MG63 (cell line): Measurements from ENCODE around the gene GPC6. TPM values are rescaled to one million over a fixed set of nuclear protein-coding genes. Genes with fewer than 3 reads are reported as not detected.

Experiments used
- DNase-seq: peaks from one replicate; pipeline ENCODE4 v3.0.0-alpha.2; 2020
- H3K27me3 ChIP-seq: fragments of 250-450 bp; sonication (Bioruptor Pico); 2 replicates; pipeline ENCODE4 v1.5.1; 2020; ENCODE audit warnings: mild to moderate bottlenecking, moderate library complexity
- H3K36me3 ChIP-seq: fragments of 250-450 bp; sonication (Bioruptor Pico); 2 replicates; pipeline ENCODE4 v1.5.1; 2020; ENCODE audit warnings: mild to moderate bottlenecking, moderate library complexity
- H3K4me3 ChIP-seq: fragments of 250-450 bp; sonication (Bioruptor Pico); 2 replicates; pipeline ENCODE4 v1.5.1; 2020; ENCODE audit warnings: mild to moderate bottlenecking, moderate library complexity
- H3K9me3 ChIP-seq: fragments of 250-450 bp; sonication (Bioruptor Pico); 2 replicates; pipeline ENCODE4 v1.5.1; 2020; ENCODE audit warnings: mild to moderate bottlenecking, moderate library complexity
- total RNA-seq: library from RNA; depleted of rRNA; stranded (reverse); fragments of >200 nt; shearing (Covaris generic); gene quantifications from 2 replicates; pipeline ENCODE4 v1.2.3, GENCODE V29; 2014; ENCODE audit warnings: low replicate concordance

GPC6 gene
- total RNA-seq, 1 experiment from 2014 or later = 4.1 TPM

DNA sequence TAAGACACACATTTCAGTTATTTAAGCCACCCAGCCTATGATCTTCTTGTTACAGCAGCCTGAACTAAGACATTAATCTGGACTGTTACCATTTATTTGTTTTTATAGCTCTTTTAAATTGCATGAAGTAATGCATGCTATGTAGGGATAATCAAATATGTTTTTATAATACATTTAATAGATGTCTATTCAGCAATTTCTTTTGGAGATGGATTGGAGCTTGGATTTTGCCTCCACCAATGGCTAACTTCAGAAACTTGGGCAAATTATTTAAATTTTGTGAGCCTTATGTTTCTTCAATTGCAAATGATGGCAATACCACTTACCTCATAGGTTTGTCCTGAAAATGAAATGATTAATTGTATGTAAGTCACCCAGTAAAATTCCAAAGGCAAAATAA lies 288.7 kb downstream of the GPC6 start:
- Histone ChIP-seq H3K36me3 (no peaks in the 10 kb centered on the region), H3K27me3 (no peaks in the 10 kb centered on the region), H3K9me3 (no peaks in the 10 kb centered on the region), H3K4me3 (no peak overlapping the region)
- DNase-seq = no peak

DNA sequence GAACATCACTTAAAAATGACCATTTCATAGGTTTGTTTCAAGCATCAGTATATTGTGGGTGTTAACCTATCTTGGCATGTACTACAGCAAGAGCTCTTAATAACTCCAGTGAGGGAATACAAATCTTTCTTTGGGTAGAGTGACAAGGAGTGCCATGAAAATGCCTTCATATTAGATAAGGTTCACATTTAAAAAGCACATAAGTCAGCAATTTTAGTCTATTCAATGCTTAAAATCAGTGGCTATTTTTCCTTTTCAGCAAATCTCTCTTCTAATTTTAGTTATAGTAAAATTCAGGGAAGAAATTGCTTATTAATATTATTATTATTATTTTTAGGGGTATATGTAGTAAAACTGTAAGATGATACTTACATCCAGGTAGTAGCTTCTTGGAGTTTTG lies 291.1 kb downstream of the GPC6 start:
- DNase-seq = no peak
- H3K9me3 ChIP-seq = no peaks in the 10 kb centered on the region
- no peak overlapping the region for H3K4me3 ChIP-seq
- no peaks in the 10 kb centered on the region for H3K36me3 ChIP-seq
- no peaks in the 10 kb centered on the region for H3K27me3 ChIP-seq

DNA sequence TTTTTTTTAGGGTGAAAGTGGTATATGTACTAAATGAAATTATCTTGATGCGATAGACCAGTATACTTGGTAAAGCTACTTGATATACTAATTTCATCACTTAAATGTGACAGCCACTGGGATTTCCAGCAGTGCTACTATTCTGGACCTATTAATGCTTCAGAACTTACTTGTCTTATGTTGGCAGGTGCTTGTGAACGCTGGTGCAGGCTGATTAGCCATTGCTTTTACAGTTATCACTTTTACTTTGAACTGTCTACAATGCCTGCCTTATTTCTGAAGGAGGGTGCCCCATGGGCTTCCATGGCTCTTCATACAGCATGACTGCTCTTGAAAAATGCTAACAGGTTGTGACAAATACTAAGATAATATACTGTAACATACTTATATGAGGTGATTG lies 294.7 kb downstream of the GPC6 start:
- no peak for DNase-seq
- Histone ChIP-seq H3K4me3 (no peak overlapping the region), H3K27me3 (no peaks in the 10 kb centered on the region), H3K36me3 (no peaks in the 10 kb centered on the region), H3K9me3 (no peaks in the 10 kb centered on the region)

DNA sequence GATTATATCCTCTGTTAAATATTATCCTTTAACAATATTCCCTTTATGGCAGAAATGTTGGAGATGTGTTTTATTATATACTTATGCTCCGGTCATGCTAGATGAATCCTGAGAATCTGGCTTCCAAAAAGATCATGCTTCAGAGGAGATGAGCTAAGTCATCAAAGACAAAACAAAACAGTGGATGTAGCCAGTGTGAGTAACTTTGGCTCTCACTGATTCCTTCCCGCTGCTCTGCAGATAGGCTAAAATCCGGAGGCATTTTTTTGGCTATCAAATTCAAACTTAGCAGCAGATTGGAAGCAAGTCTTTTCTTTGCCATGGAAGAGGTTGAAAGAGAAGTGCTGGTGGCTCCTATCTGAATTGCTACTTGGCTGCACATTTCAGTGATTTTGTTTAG lies 295.9 kb downstream of the GPC6 start:
- DNase-seq = peak; percentile 21
- no peaks in the 10 kb centered on the region for H3K9me3 ChIP-seq
- no peaks in the 10 kb centered on the region for H3K36me3 ChIP-seq
- H3K4me3 ChIP-seq = no peak overlapping the region
- no peaks in the 10 kb centered on the region for H3K27me3 ChIP-seq

DNA sequence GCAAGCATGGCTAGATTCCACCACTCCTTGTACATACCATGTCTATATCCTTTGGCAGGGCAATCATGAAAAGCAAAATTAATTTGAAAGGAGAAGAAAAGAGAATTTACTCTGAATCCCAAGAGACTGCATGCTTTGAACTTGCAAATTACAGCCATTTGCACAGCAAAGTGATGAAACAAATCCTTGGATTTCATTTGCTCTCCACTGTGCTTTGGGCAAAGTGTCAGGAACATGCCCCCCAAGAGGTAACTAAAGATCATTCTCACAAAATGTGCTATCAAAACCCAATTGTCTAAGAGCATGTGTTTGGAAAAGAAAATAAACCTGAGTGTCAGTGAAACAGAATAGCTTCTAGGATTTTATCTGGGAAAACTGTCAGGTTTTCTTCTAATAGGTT lies 298.5 kb downstream of the GPC6 start:
- no peaks in the 10 kb centered on the region for H3K9me3 ChIP-seq
- no peak overlapping the region for H3K4me3 ChIP-seq
- no peak for DNase-seq
- no peaks in the 10 kb centered on the region for H3K36me3 ChIP-seq
- no peaks in the 10 kb centered on the region for H3K27me3 ChIP-seq

DNA sequence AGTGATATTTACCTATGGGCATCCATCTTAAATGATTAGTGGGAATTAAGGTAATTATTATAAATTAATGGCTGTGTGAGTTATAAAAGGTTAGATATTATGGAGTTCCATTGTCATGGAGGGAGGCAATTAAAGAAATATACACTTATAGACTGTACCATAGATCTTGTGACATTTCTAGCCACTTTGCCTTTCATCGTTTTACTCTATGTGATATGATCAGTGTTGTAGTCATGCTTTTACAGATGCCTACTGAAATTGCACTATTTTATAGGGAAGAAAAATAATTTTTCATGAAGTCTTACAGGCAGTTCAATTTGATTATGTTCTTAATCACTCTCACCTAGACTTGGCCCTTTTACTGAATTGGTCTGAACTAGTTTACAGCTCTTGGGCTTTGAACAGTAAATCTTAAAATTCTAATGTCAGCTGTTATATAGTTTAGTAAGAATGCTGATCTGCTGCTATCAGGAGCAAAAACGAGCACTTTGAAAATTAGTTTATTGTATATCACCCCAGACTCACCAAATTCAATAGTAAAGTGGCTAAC lies 301.2 kb downstream of the GPC6 start:
- no peaks in the 10 kb centered on the region for H3K27me3 ChIP-seq
- H3K9me3 ChIP-seq = no peaks in the 10 kb centered on the region
- H3K4me3 ChIP-seq = no peak overlapping the region
- no peak for DNase-seq
- H3K36me3 ChIP-seq = no peaks in the 10 kb centered on the region

DNA sequence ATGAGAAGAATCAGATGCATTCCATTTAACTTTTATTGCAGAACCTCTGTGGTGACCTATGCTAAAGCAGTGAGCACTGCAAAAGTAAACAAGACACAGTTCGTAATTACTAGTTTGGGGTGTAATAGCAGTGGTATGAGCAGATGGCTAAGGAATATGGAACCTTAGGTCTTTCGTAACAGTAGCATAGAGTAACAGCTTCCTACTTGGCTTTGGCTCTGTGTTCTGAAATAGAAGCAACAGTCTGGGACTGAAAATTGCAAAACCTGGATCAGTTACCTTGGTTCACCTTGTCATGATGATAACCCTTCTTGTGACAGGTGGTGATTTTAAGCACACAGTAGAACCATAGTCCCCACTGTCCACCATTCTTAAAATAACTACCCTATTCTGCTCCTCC lies 303.4 kb downstream of the GPC6 start:
- H3K4me3 ChIP-seq = no peak overlapping the region
- H3K9me3 ChIP-seq = no peaks in the 10 kb centered on the region
- H3K27me3 ChIP-seq = no peaks in the 10 kb centered on the region
- no peak for DNase-seq
- no peaks in the 10 kb centered on the region for H3K36me3 ChIP-seq

DNA sequence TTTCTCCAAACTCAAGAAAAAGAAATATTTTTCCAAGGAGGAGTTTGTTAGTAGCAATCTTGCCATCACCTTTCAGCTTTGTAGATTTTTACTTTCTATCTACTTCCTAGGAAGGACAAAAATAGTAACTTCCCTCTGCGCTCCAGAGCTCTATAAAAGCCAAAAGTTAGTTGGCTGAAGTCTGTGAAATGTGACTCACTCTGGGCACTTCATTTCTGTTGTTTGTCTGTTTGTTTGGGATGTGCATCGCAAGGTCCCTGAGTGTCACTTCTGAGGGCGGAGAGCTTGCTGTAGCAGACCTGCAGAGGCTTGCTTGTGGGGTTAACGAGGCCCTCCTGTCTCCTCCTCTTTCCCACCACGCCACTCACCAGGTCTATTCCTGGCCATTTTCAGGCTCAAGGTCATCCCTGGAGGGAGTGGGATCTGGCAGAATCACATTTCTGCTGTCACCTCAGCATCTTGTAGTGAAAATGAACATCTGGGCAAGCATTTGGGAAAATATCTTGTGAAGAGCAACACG lies 307.6 kb downstream of the GPC6 start:
- Histone ChIP-seq H3K4me3 (no peak overlapping the region), H3K27me3 (no peaks in the 10 kb centered on the region), H3K36me3 (no peaks in the 10 kb centered on the region), H3K9me3 (no peaks in the 10 kb centered on the region)
- DNase-seq = no peak

DNA sequence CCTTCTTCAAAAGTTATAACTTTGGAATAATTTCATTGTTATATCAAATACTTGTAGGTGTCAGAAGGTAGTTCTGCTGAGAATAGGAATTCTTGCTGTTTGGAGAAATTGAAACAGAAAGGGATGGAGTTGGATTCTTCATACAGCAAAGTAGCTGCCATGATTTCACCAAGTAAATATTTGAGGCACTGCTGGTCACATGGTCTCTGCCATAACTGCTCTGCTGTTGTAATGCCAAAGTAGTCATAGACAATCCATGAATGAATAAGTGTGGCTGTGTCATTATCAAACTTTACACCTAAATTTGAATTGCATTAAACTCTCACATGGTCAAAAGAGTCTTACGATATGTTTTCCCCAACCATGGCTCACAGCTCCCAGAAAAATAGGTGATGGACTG lies 308.6 kb downstream of the GPC6 start:
- Histone ChIP-seq H3K36me3 (no peaks in the 10 kb centered on the region), H3K4me3 (no peak overlapping the region), H3K9me3 (no peaks in the 10 kb centered on the region), H3K27me3 (no peaks in the 10 kb centered on the region)
- peak; percentile 6 for DNase-seq

DNA sequence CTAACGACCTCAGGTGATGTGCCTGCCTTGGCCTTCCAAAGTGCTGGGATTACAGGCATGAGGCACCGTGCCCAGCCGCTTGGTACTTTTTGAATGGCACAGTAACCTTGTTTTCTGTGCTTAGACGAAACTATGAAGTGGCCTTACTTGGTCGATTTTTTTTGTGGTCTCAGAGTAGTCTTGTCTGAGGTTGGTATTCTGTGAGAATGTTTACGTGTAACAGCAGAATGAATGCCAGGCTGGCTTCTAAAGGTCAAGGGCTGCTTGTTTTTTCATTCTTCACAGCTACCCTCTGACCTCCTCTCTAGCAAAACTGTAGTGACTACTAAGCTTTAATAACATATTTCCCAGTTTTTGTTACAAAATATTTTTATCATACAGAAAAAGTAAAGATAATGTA lies 313.3 kb downstream of the GPC6 start:
- no peak for DNase-seq
- Histone ChIP-seq H3K4me3 (no peak overlapping the region), H3K36me3 (no peaks in the 10 kb centered on the region), H3K27me3 (no peaks in the 10 kb centered on the region), H3K9me3 (no peaks in the 10 kb centered on the region)

DNA sequence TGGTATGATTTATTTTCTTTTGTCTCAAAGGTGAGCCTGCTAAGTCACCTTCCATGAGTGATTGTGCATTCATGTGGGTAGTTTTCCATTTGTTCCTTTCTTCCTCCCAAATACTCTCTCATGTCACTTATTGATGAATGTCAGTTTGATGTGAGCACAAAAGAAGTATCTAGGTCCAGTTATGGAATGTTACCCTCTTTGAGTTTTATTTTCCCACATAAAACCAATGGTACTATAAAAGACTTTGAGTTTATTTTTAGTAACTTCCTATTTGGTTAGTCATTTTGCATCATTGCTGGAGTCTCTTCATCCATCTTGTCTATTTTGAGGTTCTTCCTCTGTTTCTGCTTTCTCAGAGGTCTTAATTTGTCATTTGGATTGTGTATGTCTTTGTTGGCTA lies 321.3 kb downstream of the GPC6 start:
- Histone ChIP-seq H3K9me3 (no peaks in the 10 kb centered on the region), H3K4me3 (no peak overlapping the region), H3K36me3 (no peaks in the 10 kb centered on the region), H3K27me3 (no peaks in the 10 kb centered on the region)
- no peak for DNase-seq

DNA sequence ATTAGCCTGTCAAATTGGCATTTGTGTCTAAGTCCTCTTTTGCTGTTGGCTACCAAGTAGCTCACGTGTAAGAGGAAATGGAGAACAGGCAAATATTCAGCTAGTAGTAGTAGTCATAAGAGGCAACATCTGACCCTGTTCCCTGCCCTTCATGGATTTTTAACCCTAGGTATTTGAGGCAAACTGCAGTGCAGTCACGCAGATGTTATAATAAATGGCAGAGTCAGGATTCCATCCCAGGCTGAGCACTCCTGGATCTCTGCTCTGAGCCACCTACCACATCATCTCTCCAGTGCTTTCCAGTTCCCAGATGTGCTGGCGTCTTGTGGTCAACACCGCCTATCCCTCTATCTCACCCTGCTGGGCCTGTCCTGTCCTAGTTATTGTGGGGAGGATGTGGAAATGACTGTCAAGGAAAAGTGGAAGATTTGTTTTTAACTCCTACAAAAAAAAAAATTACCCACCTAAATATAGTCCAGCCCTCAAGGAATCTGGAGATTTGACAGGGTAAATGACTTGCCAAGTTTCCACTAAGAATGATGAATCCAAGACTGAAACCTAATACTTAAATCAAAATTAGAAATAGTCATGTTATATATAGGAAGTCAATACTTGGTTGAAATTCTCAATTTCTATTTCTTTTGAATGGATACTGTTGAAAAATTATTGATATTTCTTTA lies 322.9 kb downstream of the GPC6 start:
- Histone ChIP-seq H3K27me3 (no peaks in the 10 kb centered on the region), H3K36me3 (no peaks in the 10 kb centered on the region), H3K9me3 (no peaks in the 10 kb centered on the region), H3K4me3 (no peak overlapping the region)
- peak; percentile 42 for DNase-seq

DNA sequence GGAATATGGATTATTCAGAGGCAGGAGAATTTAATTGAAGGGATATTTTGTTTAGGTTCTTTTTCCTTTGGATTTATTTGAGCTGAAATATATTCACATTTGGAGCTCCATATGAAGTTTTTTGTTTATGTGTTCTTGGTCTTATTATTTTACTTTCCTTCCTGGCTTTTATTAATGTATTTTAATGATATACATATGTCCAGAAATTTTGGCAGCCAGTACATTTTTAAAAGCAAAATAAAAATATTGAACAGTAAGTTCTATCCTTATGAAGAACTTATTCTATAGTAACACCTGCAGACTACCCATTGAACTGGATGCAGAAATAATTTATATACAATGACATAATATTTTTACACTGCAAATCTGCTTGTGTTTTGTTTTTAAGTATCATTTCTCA lies 323.6 kb downstream of the GPC6 start:
- DNase-seq = no peak
- Histone ChIP-seq H3K36me3 (no peaks in the 10 kb centered on the region), H3K4me3 (no peak overlapping the region), H3K9me3 (no peaks in the 10 kb centered on the region), H3K27me3 (no peaks in the 10 kb centered on the region)

DNA sequence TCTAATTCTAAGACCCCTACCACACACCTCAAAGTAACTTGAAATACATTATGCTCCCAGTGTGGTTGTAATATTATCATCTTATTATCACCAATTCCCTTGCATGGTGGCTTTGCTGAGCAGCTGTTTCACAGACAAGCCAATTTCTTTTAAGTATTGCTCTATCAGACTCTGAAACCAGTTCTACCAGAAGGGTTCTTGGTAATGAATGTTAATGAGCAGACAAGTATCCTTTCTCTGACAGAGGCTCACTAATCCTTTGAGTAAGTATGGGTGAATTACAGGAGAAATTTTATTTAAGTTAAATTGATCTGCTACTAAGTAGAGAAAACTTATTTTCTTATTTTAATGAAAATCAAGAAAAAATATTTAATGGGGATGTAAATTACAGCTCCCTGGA lies 326.0 kb downstream of the GPC6 start:
- Histone ChIP-seq H3K4me3 (no peak overlapping the region), H3K9me3 (no peaks in the 10 kb centered on the region), H3K27me3 (no peaks in the 10 kb centered on the region), H3K36me3 (no peaks in the 10 kb centered on the region)
- no peak for DNase-seq

DNA sequence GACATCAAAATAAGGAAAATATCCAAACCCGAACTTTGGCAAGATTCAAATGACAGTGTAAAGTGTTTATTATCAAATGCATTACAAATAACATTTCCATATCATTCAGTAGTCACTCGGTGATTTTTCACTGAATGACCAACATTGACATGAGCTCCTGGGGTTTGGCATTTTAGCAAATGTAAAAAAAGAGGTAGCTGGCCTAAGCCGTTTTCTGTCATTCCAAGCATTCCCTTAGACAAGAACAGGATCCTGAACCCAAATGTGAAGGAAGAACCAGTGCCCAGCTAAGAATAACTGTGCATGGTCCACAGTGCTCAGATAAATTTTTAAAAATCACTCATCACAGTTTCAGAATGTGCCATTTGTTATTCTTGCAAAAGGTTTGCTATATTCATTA lies 327.9 kb downstream of the GPC6 start:
- Histone ChIP-seq H3K4me3 (no peak overlapping the region), H3K27me3 (no peaks in the 10 kb centered on the region), H3K36me3 (no peaks in the 10 kb centered on the region), H3K9me3 (no peaks in the 10 kb centered on the region)
- DNase-seq = no peak

DNA sequence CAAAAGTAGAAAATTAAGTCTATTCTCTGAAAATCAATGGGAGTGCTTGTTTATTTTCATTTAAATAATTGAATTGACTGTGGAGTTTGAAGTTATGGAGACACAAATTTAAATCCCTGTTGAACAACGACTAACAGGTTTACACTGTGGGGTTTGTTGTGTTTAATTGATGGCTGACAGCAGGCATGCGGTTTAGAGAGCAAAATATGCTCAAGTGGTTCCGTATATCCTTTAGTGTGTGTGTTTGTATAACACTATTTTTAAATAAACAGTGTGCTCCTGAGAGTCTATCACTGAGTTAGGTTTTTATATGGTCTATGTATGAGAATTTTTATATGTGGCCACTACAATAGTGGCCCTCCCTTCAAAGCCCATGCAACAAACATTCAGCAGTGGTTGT lies 332.0 kb downstream of the GPC6 start:
- Histone ChIP-seq H3K27me3 (no peaks in the 10 kb centered on the region), H3K4me3 (no peak overlapping the region)
- no peak for DNase-seq

DNA sequence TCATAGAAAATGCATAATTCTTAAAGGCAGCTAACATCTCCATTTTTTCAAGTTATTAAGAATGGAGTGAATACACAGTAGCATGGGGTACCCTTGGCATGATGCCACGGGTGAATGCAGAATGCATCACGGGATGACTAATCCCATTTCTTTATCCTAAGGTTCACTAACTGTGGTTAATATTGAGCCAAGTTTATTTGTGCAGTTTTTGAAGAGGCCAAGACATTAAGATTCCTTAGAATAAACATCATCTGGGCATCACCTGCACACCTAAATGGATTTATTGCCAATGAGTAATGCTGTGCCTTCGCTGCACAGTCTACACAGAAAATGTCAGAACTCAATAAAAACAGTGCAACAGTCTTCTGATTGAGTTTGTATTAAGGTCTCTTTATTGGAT lies 333.1 kb downstream of the GPC6 start:
- Histone ChIP-seq H3K27me3 (no peaks in the 10 kb centered on the region), H3K4me3 (no peak overlapping the region), H3K36me3 (no peaks in the 10 kb centered on the region), H3K9me3 (no peaks in the 10 kb centered on the region)
- DNase-seq = peak; percentile 87

More for the DNA sequence above, 332.0 kb downstream of the GPC6 start:
- no peaks in the 10 kb centered on the region for H3K9me3 ChIP-seq
- no peaks in the 10 kb centered on the region for H3K36me3 ChIP-seq

DNA sequence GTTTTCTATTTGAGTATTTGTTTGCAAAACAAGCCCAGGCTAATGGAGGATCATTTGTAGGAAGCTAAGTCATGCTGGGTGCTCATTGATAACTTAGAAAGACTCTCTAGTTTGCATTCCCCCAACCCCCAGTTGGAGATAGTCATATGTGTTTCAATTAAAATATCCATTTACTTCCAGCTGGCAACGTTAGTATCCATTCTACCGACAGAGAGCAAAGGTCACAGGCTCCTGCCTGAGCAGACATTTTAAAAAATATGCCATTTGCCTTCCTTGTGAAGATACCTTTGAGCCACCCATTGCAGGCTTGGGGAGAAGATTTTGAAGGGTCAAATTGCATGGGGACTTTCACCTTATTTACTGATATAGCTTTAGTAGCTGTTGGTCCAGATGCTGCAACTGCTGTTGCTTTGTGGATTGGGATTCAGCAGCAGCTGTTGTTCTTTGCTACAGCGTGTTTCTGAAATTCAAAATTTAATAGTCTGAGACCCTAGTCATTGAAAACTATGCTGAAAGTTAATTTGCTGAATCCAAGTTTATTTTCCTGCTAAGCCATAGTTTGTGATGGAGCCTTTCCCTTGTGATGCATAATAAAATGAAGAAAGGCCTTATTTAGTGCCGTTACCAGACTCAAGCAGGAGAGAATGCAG lies 335.1 kb downstream of the GPC6 start:
- no peaks in the 10 kb centered on the region for H3K9me3 ChIP-seq
- no peak overlapping the region for H3K4me3 ChIP-seq
- no peak for DNase-seq
- H3K36me3 ChIP-seq = no peaks in the 10 kb centered on the region
- no peaks in the 10 kb centered on the region for H3K27me3 ChIP-seq
